ENCODE results near the gene CTSE. TPM values are rescaled to one million over a fixed set of nuclear protein-coding genes. Genes with fewer than 3 reads are reported as not detected.

The CTSE gene
- total and polyA plus RNA-seq, 2 experiments from 2014 or later, result 65.9 to 86.0 TPM

- H3K4me3 ChIP-seq, result no peak overlapping the region
- H3K9me2 ChIP-seq (replicated peaks; ENCODE audit: insufficient read depth), result no peaks in the 10 kb centered on the region
- TF ChIP-seq CTCF (IDR thresholded peaks at IDR 0.05; ENCODE audit: poor library complexity) (no peak), EZH2phosphoT487 (IDR thresholded peaks at IDR 0.05; ENCODE audit: low read depth, severe bottlenecking, unreplicated experiment) (no peak), EZH2 (IDR thresholded peaks at IDR 0.05; ENCODE audit: borderline replicate concordance) (no peak)
- no peak for DNase-seq (ENCODE audit: low spot score)
- no peaks in the 10 kb centered on the region for H3K79me2 ChIP-seq
- no peaks in the 10 kb centered on the region for H3K27me3 ChIP-seq
- peak overlapping the region; percentile 18 for H3K27ac ChIP-seq
- H2AFZ ChIP-seq, result no peak overlapping the region
- WGBS (ENCODE audit: low lambda C conversion rate, missing lambda C conversion rate), result 93% methylated on average over 4 of the region's 4 CpGs
- no peaks in the 10 kb centered on the region for H3K36me3 ChIP-seq (replicated peaks; ENCODE audit: insufficient read depth, low read depth)
- H4K20me1 ChIP-seq (ENCODE audit: insufficient read depth, poor library complexity, severe bottlenecking), result no peaks in the 10 kb centered on the region
- H3K4me1 ChIP-seq (ENCODE audit: insufficient read depth), result peaks cover 7% of the 10 kb centered on the region
- no peak overlapping the region for H3K4me2 ChIP-seq
- H3K9me3 ChIP-seq (ENCODE audit: low read depth), result no peaks in the 10 kb centered on the region
These were observed 3.2 kb downstream of the CTSE start for GRCh38 chr1:206020393-206021007.

- Histone ChIP-seq H3K4me1 (ENCODE audit: insufficient read depth) (no peaks in the 10 kb centered on the region), H3K9me3 (ENCODE audit: low read depth) (no peaks in the 10 kb centered on the region), H3K4me3 (no peak overlapping the region), H3K9me2 (replicated peaks; ENCODE audit: insufficient read depth) (no peaks in the 10 kb centered on the region), H3K27me3 (no peaks in the 10 kb centered on the region), H3K36me3 (replicated peaks; ENCODE audit: insufficient read depth, low read depth) (no peaks in the 10 kb centered on the region), H2AFZ (no peak overlapping the region), H3K27ac (no peak overlapping the region), H3K79me2 (no peaks in the 10 kb centered on the region), H3K4me2 (no peak overlapping the region), H4K20me1 (ENCODE audit: insufficient read depth, poor library complexity, severe bottlenecking) (no peaks in the 10 kb centered on the region)
- 79% methylated on average over 1 of the region's 1 CpG for WGBS (ENCODE audit: low lambda C conversion rate, missing lambda C conversion rate)
- TF ChIP-seq CTCF (IDR thresholded peaks at IDR 0.05; ENCODE audit: poor library complexity) (no peak), EZH2 (IDR thresholded peaks at IDR 0.05; ENCODE audit: borderline replicate concordance) (no peak), EZH2phosphoT487 (IDR thresholded peaks at IDR 0.05; ENCODE audit: low read depth, severe bottlenecking, unreplicated experiment) (no peak)
- DNase-seq (ENCODE audit: low spot score), result no peak
These were observed 8.6 kb downstream of the CTSE start for GRCh38 chr1:206015071-206015470.

- Histone ChIP-seq H3K79me2 (no peaks in the 10 kb centered on the region), H3K4me3 (no peak overlapping the region), H2AFZ (no peak overlapping the region), H3K27me3 (no peaks in the 10 kb centered on the region), H4K20me1 (ENCODE audit: insufficient read depth, poor library complexity, severe bottlenecking) (no peaks in the 10 kb centered on the region), H3K9me3 (ENCODE audit: low read depth) (no peaks in the 10 kb centered on the region), H3K36me3 (replicated peaks; ENCODE audit: insufficient read depth, low read depth) (no peaks in the 10 kb centered on the region), H3K4me1 (ENCODE audit: insufficient read depth) (no peaks in the 10 kb centered on the region), H3K4me2 (no peak overlapping the region), H3K9me2 (replicated peaks; ENCODE audit: insufficient read depth) (no peaks in the 10 kb centered on the region), H3K27ac (no peak overlapping the region)
- TF ChIP-seq EZH2 (IDR thresholded peaks at IDR 0.05; ENCODE audit: borderline replicate concordance), result no peak
- TF ChIP-seq EZH2phosphoT487 (IDR thresholded peaks at IDR 0.05; ENCODE audit: low read depth, severe bottlenecking, unreplicated experiment), result no peak
- TF ChIP-seq CTCF (IDR thresholded peaks at IDR 0.05; ENCODE audit: poor library complexity), result no peak
- no peak for DNase-seq (ENCODE audit: low spot score)
- WGBS (ENCODE audit: low lambda C conversion rate, missing lambda C conversion rate), result 77% methylated on average over 5 of the region's 5 CpGs
These were observed 9.1 kb downstream of the CTSE start for GRCh38 chr1:206014601-206015000.

Data from hepatocyte (in vitro differentiated cells).